Endothelial cell of umbilical vein (primary cell): ENCODE data around the gene ITPRIPL1.

Experiments
- CTCF ChIP-seq, 2 donors: IDR thresholded peaks; 1 replicate in 1 of 2; 2 replicates in 1 of 2; pipeline ENCODE4 v1.5.1; 2011; ENCODE audit warnings: low read length in 2 of 2, mild to moderate bottlenecking in 2 of 2, moderate library complexity in 2 of 2, control low read depth in 1 of 2, inconsistent platforms in 1 of 2, low read depth in 1 of 2; ENCODE audit not compliant: insufficient read depth in 1 of 2; ENCODE audit errors: extremely low read depth in 1 of 2
- EZH2 ChIP-seq: IDR thresholded peaks from 2 replicates; pipeline ENCODE4 v1.6.1; 2012; ENCODE audit warnings: borderline replicate concordance, low read depth, mild to moderate bottlenecking, moderate library complexity, low read length, inconsistent platforms; ENCODE audit not compliant: severe bottlenecking
- FOS ChIP-seq: IDR thresholded peaks from 2 replicates; pipeline ENCODE4 v1.6.1; 2011; ENCODE audit warnings: mild to moderate bottlenecking, low read length, moderate library complexity, borderline replicate concordance; ENCODE audit not compliant: insufficient read depth
- GATA2 ChIP-seq: IDR thresholded peaks from 2 replicates; pipeline ENCODE4 v1.7.0; 2011; ENCODE audit warnings: low read depth, mild to moderate bottlenecking, moderate library complexity, mixed read lengths, low read length; ENCODE audit not compliant: insufficient read length, insufficient read depth
- JUN ChIP-seq: IDR thresholded peaks from 2 replicates; pipeline ENCODE4 v1.6.1; 2011; ENCODE audit warnings: borderline replicate concordance, low read depth; ENCODE audit not compliant: insufficient read length, insufficient read depth
- MAX ChIP-seq: IDR thresholded peaks from 2 replicates; pipeline ENCODE4 v1.6.1; 2011; ENCODE audit not compliant: insufficient read depth, insufficient read length
- MYC ChIP-seq: IDR thresholded peaks from one replicate; pipeline ENCODE4 v1.6.1; 2011; ENCODE audit warnings: mild to moderate bottlenecking, low read depth, low read length
- POLR2A ChIP-seq: IDR thresholded peaks from 2 replicates; pipeline ENCODE4 v1.6.1; 2012; ENCODE audit warnings: low read depth, mild to moderate bottlenecking, control low read depth, low read length
- POLR2AphosphoS5 ChIP-seq: IDR thresholded peaks from 2 replicates; pipeline ENCODE4 v1.6.1; 2012; ENCODE audit warnings: low read depth, mild to moderate bottlenecking, control low read depth, low read length, moderate library complexity; ENCODE audit not compliant: insufficient read depth

GRCh38 chr2:96296925-96297324 is 28.2 kb upstream of the ITPRIPL1 start:
- TF ChIP-seq CTCF (IDR thresholded peaks at IDR 0.05; ENCODE audit: extremely low read depth in 1 of 2, insufficient read depth in 1 of 2, low read depth in 1 of 2, low read length in 2 of 2) (no peak), MYC (no peak), POLR2A (no peak), POLR2AphosphoS5 (no peak), EZH2 (no peak), MAX (no peak), GATA2 (no peak), JUN (no peak), FOS (no peak)
